ENCODE results near the gene ZDHHC18. TPM values are rescaled to one million over a fixed set of nuclear protein-coding genes. Genes with fewer than 3 reads are reported as not detected.
A peak's percentile ranks its signal among the peaks of the same experiment; 100 is the strongest.

Gene ZDHHC18
- total RNA-seq, 6 donors from 2014 or later = 18.9 to 35.9 (median 24.9) TPM

- peaks cover 6 to 26% (median 16%) of the 10 kb centered on the region in 4 donors for H3K36me3 ChIP-seq
- no peak for ATAC-seq (ENCODE audit: low FRiP score in 2 of 2)
Observed at GRCh38 chr1:26791148-26791547, 35.3 kb upstream of the ZDHHC18 start.

GRCh38 chr1:26791626-26792025, 34.9 kb upstream of the ZDHHC18 start:
- 63 to 68% methylated on average over 3 of the region's 3 CpGs for WGBS, 2 donors
- Histone ChIP-seq H3K36me3 (peaks cover 6 to 30% (median 16%) of the 10 kb centered on the region in 4 donors), H3K27me3 (no peaks in the 10 kb centered on the region), H3K9me3 (no peaks in the 10 kb centered on the region), H3K27ac (no peak overlapping the region), H3K4me1 (peaks cover 10 to 20% (median 16%) of the 10 kb centered on the region in 4 donors), H3K4me3 (no peak overlapping the region)
- no peak for DNase-seq
- no peak for ATAC-seq (ENCODE audit: low FRiP score in 2 of 2)
- TF ChIP-seq POLR2AphosphoS5 (IDR thresholded peaks at IDR 0.05) (no peak), CTCF (IDR thresholded peaks at IDR 0.05) (no peak), POLR2A (IDR thresholded peaks at IDR 0.05) (no peak), EP300 (IDR thresholded peaks at IDR 0.05) (no peak)

More at GRCh38 chr1:26791148-26791547, 35.3 kb upstream of the ZDHHC18 start:
- TF ChIP-seq EP300 (IDR thresholded peaks at IDR 0.05) (no peak), POLR2AphosphoS5 (IDR thresholded peaks at IDR 0.05) (no peak), CTCF (IDR thresholded peaks at IDR 0.05) (no peak)
- Histone ChIP-seq H3K4me1 (peaks cover 15 to 25% (median 20%) of the 10 kb centered on the region in 4 donors), H3K27me3 (no peaks in the 10 kb centered on the region), H3K4me3 (no peak overlapping the region), H3K9me3 (no peaks in the 10 kb centered on the region), H3K27ac (no peak overlapping the region)
- WGBS, 2 donors = 74% methylated on average over 6 of the region's 6 CpGs
- DNase-seq = no peak

GRCh38 chr1:26792924-26793323, 33.6 kb upstream of the ZDHHC18 start:
- 87 to 94% methylated on average over 2 of the region's 2 CpGs for WGBS, 2 donors
- DNase-seq (no peak), ATAC-seq (ENCODE audit: low FRiP score in 2 of 2) (no peak)
- peaks cover 4 to 13% (median 8%) of the 10 kb centered on the region in 4 donors for H3K4me1 ChIP-seq
- no peak overlapping the region for H3K4me3 ChIP-seq
- TF ChIP-seq POLR2AphosphoS5 (IDR thresholded peaks at IDR 0.05) = no peak
- no peak for TF ChIP-seq EP300 (IDR thresholded peaks at IDR 0.05)
- TF ChIP-seq POLR2A (IDR thresholded peaks at IDR 0.05) = no peak
- TF ChIP-seq CTCF (IDR thresholded peaks at IDR 0.05) = no peak
- no peak overlapping the region for H3K27ac ChIP-seq
- H3K9me3 ChIP-seq = no peaks in the 10 kb centered on the region
- no peaks in the 10 kb centered on the region for H3K27me3 ChIP-seq
- H3K36me3 ChIP-seq = peaks cover 6 to 37% (median 16%) of the 10 kb centered on the region in 4 donors

GRCh38 chr1:26794391-26794790, 32.1 kb upstream of the ZDHHC18 start:
- WGBS, 2 donors = 89 to 91% methylated on average over 5 of the region's 5 CpGs
- TF ChIP-seq EP300 (IDR thresholded peaks at IDR 0.05) = no peak
- no peak for TF ChIP-seq CTCF (IDR thresholded peaks at IDR 0.05)
- no peak for TF ChIP-seq POLR2A (IDR thresholded peaks at IDR 0.05)
- TF ChIP-seq POLR2AphosphoS5 (IDR thresholded peaks at IDR 0.05) = no peak
- no peak for ATAC-seq (ENCODE audit: low FRiP score in 2 of 2)

GRCh38 chr1:26797627-26798026, 28.9 kb upstream of the ZDHHC18 start:
- TF ChIP-seq POLR2A (IDR thresholded peaks at IDR 0.05) = no peak
- TF ChIP-seq EP300 (IDR thresholded peaks at IDR 0.05) = no peak
- no peak for TF ChIP-seq POLR2AphosphoS5 (IDR thresholded peaks at IDR 0.05)
- TF ChIP-seq CTCF (IDR thresholded peaks at IDR 0.05) = no peak
- DNase-seq = no peak
- Histone ChIP-seq H3K4me3 (no peak overlapping the region), H3K27me3 (no peaks in the 10 kb centered on the region), H3K27ac (peak overlapping the region in 1 of 4 donors; percentile 1), H3K4me1 (peaks cover 17 to 25% (median 23%) of the 10 kb centered on the region in 4 donors), H3K9me3 (no peaks in the 10 kb centered on the region), H3K36me3 (peaks cover 6 to 35% (median 16%) of the 10 kb centered on the region in 4 donors)
- ATAC-seq (ENCODE audit: low FRiP score in 2 of 2) = no peak
- 93 to 94% methylated on average over 2 of the region's 2 CpGs for whole genome bisulfite sequencing, 2 donors

More at GRCh38 chr1:26794391-26794790, 32.1 kb upstream of the ZDHHC18 start:
- no peaks in the 10 kb centered on the region for H3K27me3 ChIP-seq
- H3K36me3 ChIP-seq = peaks cover 6 to 37% (median 16%) of the 10 kb centered on the region in 4 donors
- DNase-seq = no peak
- H3K4me1 ChIP-seq = peaks cover 5 to 10% (median 8%) of the 10 kb centered on the region in 4 donors
- H3K4me3 ChIP-seq = no peak overlapping the region
- H3K9me3 ChIP-seq = no peaks in the 10 kb centered on the region
- H3K27ac ChIP-seq = no peak overlapping the region
